Activated naive CD4-positive, alpha-beta T cell treated with anti-CD3 and anti-CD28 coated beads, Interleukin-2, amount 10 ng/mL, durations not matched to agents 7 days and 5 days (primary cell): ENCODE data around the gene GPR3.

Experiments
- CTCF ChIA-PET: fragments of 350-600 bp; sonication (Branson Sonifier 250); formaldehyde crosslinking; loops from one replicate; lab custom pipeline; 2021; ENCODE audit warnings: antibody characterized with exemption; lab: Charles Lee
- DNase-seq: peaks from one replicate; pipeline ENCODE4 v3.0.0-alpha.2; 2020
- H3K27ac Mint-ChIP-seq: one replicate; pipeline ENCODE4 v1.8.0; 2021; ENCODE audit warnings: mild to moderate bottlenecking, moderate library complexity, mixed read lengths
- H3K27me3 Mint-ChIP-seq: one replicate; pipeline ENCODE4 v1.8.0; 2021; ENCODE audit warnings: mild to moderate bottlenecking, mixed read lengths
- H3K36me3 Mint-ChIP-seq: one replicate; pipeline ENCODE4 v1.8.0; 2021; ENCODE audit warnings: mixed read lengths
- H3K4me1 Mint-ChIP-seq: one replicate; pipeline ENCODE4 v1.8.0; 2021; ENCODE audit warnings: mixed read lengths
- H3K4me3 Mint-ChIP-seq: one replicate; pipeline ENCODE4 v1.8.0; 2021; ENCODE audit warnings: mild to moderate bottlenecking, moderate library complexity, mixed read lengths
- H3K9me3 Mint-ChIP-seq: one replicate; pipeline ENCODE4 v1.8.0; 2021; ENCODE audit warnings: mixed read lengths

Gene GPR3

GRCh38 chr1:27363766-27364695 is 28.4 kb upstream of the GPR3 start:
- Mint-ChIP-seq H3K27ac (no peak overlapping the region), H3K36me3 (no peaks in the 10 kb centered on the region), H3K9me3 (no peaks in the 10 kb centered on the region), H3K4me3 (peak overlapping the region; percentile 6), H3K4me1 (peaks cover 50% of the 10 kb centered on the region), H3K27me3 (peaks cover 28% of the 10 kb centered on the region)
- DNase-seq: no peak
- CTCF ChIA-PET: interaction anchor here (2.9 to 3.8 kb wide), 2 partner anchors 18 to 23 kb away, joined by 9 to 28 read pairs; no protein-coding TSS in a partner anchor

DNA sequence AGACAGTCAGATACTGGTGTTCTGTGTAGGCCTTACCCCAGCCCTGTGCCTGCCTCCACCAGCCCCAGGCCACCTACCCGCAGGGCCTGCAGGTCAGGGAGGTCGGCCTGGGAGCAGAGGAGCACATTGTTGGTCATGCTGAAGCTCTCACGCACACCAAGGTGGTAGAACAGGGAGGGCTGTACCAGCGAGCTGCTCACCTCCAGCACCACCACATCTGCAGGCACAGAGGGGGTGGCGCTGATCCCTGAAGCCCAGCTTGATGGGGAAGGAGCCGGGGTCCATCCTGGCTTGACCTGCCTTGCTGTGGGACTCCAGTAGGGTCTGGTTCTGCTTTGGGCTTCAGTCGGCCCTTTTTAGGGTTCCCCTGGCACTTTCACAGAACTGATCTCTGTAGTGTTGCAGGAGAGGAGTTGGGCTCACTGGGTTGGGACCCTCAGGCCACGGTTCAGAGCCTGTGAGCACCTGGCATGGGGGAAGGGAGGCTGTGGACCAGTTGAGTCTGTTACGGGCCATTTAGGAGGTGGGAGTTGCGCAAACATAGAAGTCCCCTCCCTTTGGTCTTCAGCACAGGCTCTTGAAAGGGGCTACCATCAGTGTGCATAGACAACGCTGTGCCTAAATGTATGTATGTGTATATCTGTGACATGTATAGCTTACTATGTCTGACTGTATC is 27.6 kb upstream of the GPR3 start:
- Mint-ChIP-seq H3K4me3 (peak overlapping the region; percentile 84), H3K27me3 (peaks cover 23% of the 10 kb centered on the region), H3K36me3 (no peaks in the 10 kb centered on the region), H3K9me3 (no peaks in the 10 kb centered on the region), H3K27ac (no peak overlapping the region), H3K4me1 (peaks cover 50% of the 10 kb centered on the region)
- CTCF ChIA-PET: interaction anchor here (0.8 to 8.4 kb wide), 9 partner anchors 8 to 319 kb away, joined by 3 to 96 read pairs (median 9); partner anchors contain the start of gene GPR3
- no peak for DNase-seq

GRCh38 chr1:27365372-27366112 is 26.9 kb upstream of the GPR3 start:
- Mint-ChIP-seq H3K4me1 (peaks cover 53% of the 10 kb centered on the region), H3K4me3 (peak overlapping the region; percentile 84), H3K9me3 (no peaks in the 10 kb centered on the region), H3K27me3 (peaks cover 19% of the 10 kb centered on the region), H3K27ac (peak overlapping the region; percentile 81), H3K36me3 (no peaks in the 10 kb centered on the region)
- DNase-seq: peak; percentile 87
- CTCF ChIA-PET: interaction anchor here (0.6 to 8.4 kb wide), 17 partner anchors 9 to 319 kb away, joined by 3 to 96 read pairs (median 4); partner anchors contain the start of gene GPR3

GRCh38 chr1:27366113-27366410 is 26.4 kb upstream of the GPR3 start:
- no peaks in the 10 kb centered on the region for H3K36me3 Mint-ChIP-seq
- H3K4me1 Mint-ChIP-seq: peaks cover 58% of the 10 kb centered on the region
- H3K27me3 Mint-ChIP-seq: peaks cover 15% of the 10 kb centered on the region
- CTCF ChIA-PET: interaction anchor here (0.5 to 8.4 kb wide), 18 partner anchors 9 to 242 kb away, joined by 3 to 96 read pairs (median 4); partner anchors contain the start of genes GPR3 and SYTL1
- no peaks in the 10 kb centered on the region for H3K9me3 Mint-ChIP-seq
- peak overlapping the region; percentile 84 for H3K4me3 Mint-ChIP-seq
- peak overlapping the region; percentile 81 for H3K27ac Mint-ChIP-seq
- peak; percentile 90 for DNase-seq

- CTCF ChIA-PET: interaction anchor here (0.5 to 8.4 kb wide), 21 partner anchors 10 to 66 kb away, joined by 3 to 96 read pairs (median 4); partner anchors contain the start of genes GPR3 and SYTL1
- H3K4me1 Mint-ChIP-seq: peaks cover 57% of the 10 kb centered on the region
- no peaks in the 10 kb centered on the region for H3K36me3 Mint-ChIP-seq
- H3K9me3 Mint-ChIP-seq: no peaks in the 10 kb centered on the region
- DNase-seq: peak; percentile 69
- peak within 1 kb of the TSS; percentile 85 for H3K27ac Mint-ChIP-seq
- H3K27me3 Mint-ChIP-seq: peaks cover 11% of the 10 kb centered on the region
- H3K4me3 Mint-ChIP-seq: peak within 1 kb of the TSS; percentile 84
Observed at GRCh38 chr1:27366411-27367159, 25.8 kb upstream of the GPR3 start, which contains the start of gene MAP3K6. Gene MAP3K6 (minus strand): TSS chr1:27366961. CDS start chr1:27366597, 364 bp downstream.

- Mint-ChIP-seq H3K4me3 (peak overlapping the region; percentile 77), H3K36me3 (no peaks in the 10 kb centered on the region), H3K27me3 (peaks cover 16% of the 10 kb centered on the region), H3K27ac (peak overlapping the region; percentile 85), H3K4me1 (peaks cover 57% of the 10 kb centered on the region), H3K9me3 (no peaks in the 10 kb centered on the region)
- CTCF ChIA-PET: interaction anchor here (0.6 to 8.4 kb wide), 13 partner anchors 10 to 67 kb away, joined by 3 to 96 read pairs (median 5); partner anchors contain the start of gene GPR3
- DNase-seq: no peak
Observed at GRCh38 chr1:27367160-27367650, 25.2 kb upstream of the GPR3 start.

DNA sequence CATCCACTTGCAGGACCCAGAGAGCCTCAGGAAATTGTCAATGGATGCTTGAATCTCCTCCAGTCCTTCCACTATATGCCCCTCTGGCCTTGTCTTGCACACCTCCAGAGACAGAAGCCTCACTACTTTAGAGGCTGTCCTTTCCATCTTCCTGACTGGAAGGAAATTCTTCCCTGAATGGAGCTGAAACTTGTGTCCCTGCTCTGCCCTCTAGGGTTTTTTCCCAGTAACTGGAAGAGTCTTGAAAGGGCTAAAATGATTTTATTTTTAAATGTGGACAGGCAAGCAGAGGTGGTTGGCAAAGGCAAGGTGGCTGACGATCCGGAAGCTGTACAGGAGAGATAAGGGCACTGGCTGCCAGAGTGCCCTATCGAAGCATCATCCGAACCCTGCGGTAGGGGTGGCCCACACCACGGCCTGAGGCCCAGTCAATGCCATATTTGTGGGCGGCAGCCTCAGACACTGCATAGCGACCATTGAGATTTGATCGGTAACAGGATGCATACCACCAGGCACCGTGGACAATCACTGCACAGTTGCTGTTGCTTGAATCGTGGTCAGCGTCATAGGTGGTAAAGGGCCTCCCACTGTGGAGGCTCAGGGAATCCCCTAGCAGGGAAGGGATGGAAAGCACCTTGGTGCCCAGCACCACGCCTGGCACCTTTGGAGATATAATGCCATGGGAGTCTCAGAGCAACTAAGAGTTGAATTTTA is 23.4 kb upstream of the GPR3 start:
- peaks cover 24% of the 10 kb centered on the region for H3K27me3 Mint-ChIP-seq
- H3K4me1 Mint-ChIP-seq: peaks cover 56% of the 10 kb centered on the region
- CTCF ChIA-PET: interaction anchor here (1.0 to 8.4 kb wide), 3 partner anchors 12 to 35 kb away, joined by 3 to 96 read pairs (median 11); no protein-coding TSS in a partner anchor
- H3K9me3 Mint-ChIP-seq: no peaks in the 10 kb centered on the region
- H3K27ac Mint-ChIP-seq: peak overlapping the region; percentile 31
- H3K36me3 Mint-ChIP-seq: no peaks in the 10 kb centered on the region
- no peak for DNase-seq
- no peak overlapping the region for H3K4me3 Mint-ChIP-seq

- H3K4me3 Mint-ChIP-seq: no peak overlapping the region
- DNase-seq: no peak
- H3K27ac Mint-ChIP-seq: peak overlapping the region; percentile 58
- H3K4me1 Mint-ChIP-seq: peaks cover 33% of the 10 kb centered on the region
- CTCF ChIA-PET: interaction anchor here (0.9 to 8.4 kb wide), 4 partner anchors 15 to 71 kb away, joined by 3 to 96 read pairs (median 5); no protein-coding TSS in a partner anchor
- H3K27me3 Mint-ChIP-seq: peaks cover 31% of the 10 kb centered on the region
- H3K9me3 Mint-ChIP-seq: no peaks in the 10 kb centered on the region
- no peaks in the 10 kb centered on the region for H3K36me3 Mint-ChIP-seq
Observed at GRCh38 chr1:27372022-27372807, 20.2 kb upstream of the GPR3 start.

- H3K36me3 Mint-ChIP-seq: no peaks in the 10 kb centered on the region
- H3K4me1 Mint-ChIP-seq: peaks cover 27% of the 10 kb centered on the region
- no peaks in the 10 kb centered on the region for H3K9me3 Mint-ChIP-seq
- CTCF ChIA-PET: interaction anchor here (0.6 to 8.4 kb wide), 4 partner anchors 14 to 72 kb away, joined by 3 to 96 read pairs (median 4); no protein-coding TSS in a partner anchor
- no peak overlapping the region for H3K27ac Mint-ChIP-seq
- H3K27me3 Mint-ChIP-seq: peaks cover 29% of the 10 kb centered on the region
- DNase-seq: no peak
- H3K4me3 Mint-ChIP-seq: no peak overlapping the region
Observed at GRCh38 chr1:27372808-27373690, 19.4 kb upstream of the GPR3 start.

DNA sequence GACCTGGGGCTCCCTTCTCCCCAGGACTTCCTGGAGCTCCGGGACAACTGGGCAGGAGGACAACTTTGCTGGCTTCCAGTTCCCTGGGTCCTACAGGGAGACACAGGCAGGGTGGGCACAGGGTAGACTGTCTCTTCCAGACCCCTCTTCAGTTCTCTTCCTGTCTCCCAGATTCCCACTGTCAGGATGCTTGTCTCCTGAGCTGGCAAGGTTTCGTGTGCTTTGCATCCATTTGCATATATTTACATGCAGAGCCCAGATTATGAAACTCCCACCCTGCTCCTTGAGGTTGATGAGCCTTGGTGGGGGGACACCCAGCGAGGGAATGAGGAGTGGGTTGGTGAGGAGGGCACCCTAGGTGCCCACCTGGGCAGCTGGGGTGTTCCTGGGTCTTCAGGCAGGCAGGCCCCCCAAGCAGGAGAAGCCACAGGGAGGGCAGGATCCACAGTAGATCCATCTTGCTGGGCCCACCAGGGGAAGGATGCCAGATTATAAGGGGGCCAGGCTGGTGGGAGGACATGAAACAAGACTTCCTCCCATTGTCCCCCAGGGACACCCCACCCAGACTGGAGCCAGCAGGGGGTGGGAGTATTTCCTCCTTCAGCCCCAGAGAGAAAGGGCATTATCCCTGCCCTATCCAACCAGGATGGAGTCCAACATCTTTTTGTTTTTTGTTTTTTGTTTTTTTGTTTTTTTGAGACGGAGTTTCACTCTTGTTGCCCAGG is 17.9 kb upstream of the GPR3 start, which contains the start of gene FCN3:
FCN3 (minus strand) TSS at position 463 of the 725 bp plus-strand sequence; CDS start at position 457, 6 bp downstream.
- H3K9me3 Mint-ChIP-seq: no peaks in the 10 kb centered on the region
- peaks cover 28% of the 10 kb centered on the region for H3K27me3 Mint-ChIP-seq
- no peak for DNase-seq
- no peaks in the 10 kb centered on the region for H3K36me3 Mint-ChIP-seq
- H3K4me1 Mint-ChIP-seq: peaks cover 16% of the 10 kb centered on the region
- H3K27ac Mint-ChIP-seq: no peak within 1 kb of the TSS
- H3K4me3 Mint-ChIP-seq: no peak within 1 kb of the TSS
- CTCF ChIA-PET: no interaction called here
